ENCODE data around the gene DNPH1.

The DNPH1 gene

GRCh38 chr6:43228951-43229802 is at the start of gene DNPH1:
TSS of gene DNPH1 (minus strand) at chr6:43229481. CDS start at chr6:43229456, 25 bp downstream.
- peak; percentile 75 for DNase-seq (ENCODE audit: low read depth)

GRCh38 chr6:43278524-43279078 is 49.3 kb upstream of the DNPH1 start:
- no peak for DNase-seq (ENCODE audit: low read depth)

- no peak for DNase-seq (ENCODE audit: low read depth)
Observed at GRCh38 chr6:43277643-43278523, 48.6 kb upstream of the DNPH1 start.

- no peak for DNase-seq (ENCODE audit: low read depth)
Observed at GRCh38 chr6:43277306-43277642, 48.0 kb upstream of the DNPH1 start.

GRCh38 chr6:43276577-43277305 is 47.5 kb upstream of the DNPH1 start:
- no peak for DNase-seq (ENCODE audit: low read depth)

GRCh38 chr6:43275801-43276576 is 46.7 kb upstream of the DNPH1 start:
- no peak for DNase-seq (ENCODE audit: low read depth)

GRCh38 chr6:43274916-43275597 is 45.8 kb upstream of the DNPH1 start:
- no peak for DNase-seq (ENCODE audit: low read depth)

- DNase-seq (ENCODE audit: low read depth): no peak
Observed at GRCh38 chr6:43274127-43274915, 45.0 kb upstream of the DNPH1 start.

- no peak for DNase-seq (ENCODE audit: low read depth)
Observed at GRCh38 chr6:43273707-43274106, 44.4 kb upstream of the DNPH1 start.

GRCh38 chr6:43271944-43272343 is 42.7 kb upstream of the DNPH1 start:
- no peak for DNase-seq (ENCODE audit: low read depth)

- no peak for DNase-seq (ENCODE audit: low read depth)
Observed at GRCh38 chr6:43271103-43271815, 42.0 kb upstream of the DNPH1 start.

- DNase-seq (ENCODE audit: low read depth): peak; percentile 18
Observed at GRCh38 chr6:43269273-43270007, 40.2 kb upstream of the DNPH1 start.

- no peak for DNase-seq (ENCODE audit: low read depth)
Observed at GRCh38 chr6:43268782-43269272, 39.5 kb upstream of the DNPH1 start.

- no peak for DNase-seq (ENCODE audit: low read depth)
Observed at GRCh38 chr6:43268355-43268700, 39.0 kb upstream of the DNPH1 start.

- no peak for DNase-seq (ENCODE audit: low read depth)
Observed at GRCh38 chr6:43267619-43268354, 38.5 kb upstream of the DNPH1 start.

- DNase-seq (ENCODE audit: low read depth): no peak
Observed at GRCh38 chr6:43265564-43265963, 36.3 kb upstream of the DNPH1 start.

- DNase-seq (ENCODE audit: low read depth): no peak
Observed at GRCh38 chr6:43264599-43265145, 35.4 kb upstream of the DNPH1 start.

All from ELR (cell line).